DOHH2 (cell line): ENCODE results near the gene TPP1.

Experiments used
- H3F3A ChIP-seq: fragments of 200-600 bp; sonication (generic), shearing (Covaris generic); 2 replicates; pipeline ENCODE4 v1.6.0; 2016; ENCODE audit warnings: antibody characterized with exemption, mild to moderate bottlenecking; ENCODE audit not compliant: control insufficient read depth, insufficient read depth
- H3K27ac ChIP-seq: fragments of 200-600 bp; sonication (generic); 2 replicates; pipeline ENCODE4 v1.5.1; 2014; ENCODE audit warnings: low read depth, mild to moderate bottlenecking, low read length, moderate library complexity
- H3K27me3 ChIP-seq: fragments of 200-600 bp; sonication (generic); 2 replicates; pipeline ENCODE4 v1.6.1; 2014; ENCODE audit warnings: mild to moderate bottlenecking, low read length, mixed read lengths; ENCODE audit not compliant: control insufficient read depth
- H3K36me3 ChIP-seq: fragments of 200-600 bp; sonication (generic); 2 replicates; pipeline ENCODE4 v1.6.1; 2014; ENCODE audit warnings: mild to moderate bottlenecking, low read length, moderate library complexity, mixed read lengths; ENCODE audit not compliant: control insufficient read depth
- H3K4me1 ChIP-seq: fragments of 200-600 bp; sonication (generic); 2 replicates; pipeline ENCODE4 v1.6.1; 2014; ENCODE audit warnings: mild to moderate bottlenecking, low read length, mixed read lengths; ENCODE audit not compliant: control insufficient read depth
- H3K4me2 ChIP-seq: fragments of 200-600 bp; sonication (generic); 2 replicates; pipeline ENCODE4 v1.6.0; 2014; ENCODE audit warnings: mild to moderate bottlenecking, low read length, moderate library complexity
- H3K4me3 ChIP-seq: fragments of 200-600 bp; sonication (generic); 2 replicates; pipeline ENCODE4 v1.5.1; 2014; ENCODE audit warnings: mild to moderate bottlenecking, low read length, mixed read lengths
- H3K79me2 ChIP-seq: fragments of 200-600 bp; sonication (generic); 2 replicates; pipeline ENCODE4 v1.6.1; 2014; ENCODE audit warnings: mild to moderate bottlenecking, low read length, mixed read lengths; ENCODE audit not compliant: control insufficient read depth
- H3K9me2 ChIP-seq: fragments of 200-600 bp; sonication (generic); replicated peaks from 2 replicates; pipeline ENCODE4 v1.6.1; 2014; ENCODE audit warnings: mild to moderate bottlenecking, low read length, mixed read lengths; ENCODE audit not compliant: control insufficient read depth
- H3K9me3 ChIP-seq: fragments of 200-600 bp; sonication (generic); 2 replicates; pipeline ENCODE4 v1.6.1; 2014; ENCODE audit warnings: antibody characterized with exemption, low read length, mixed read lengths; ENCODE audit not compliant: control insufficient read depth, insufficient read depth
- H4K20me1 ChIP-seq: fragments of 200-600 bp; sonication (generic); 2 replicates; pipeline ENCODE4 v1.6.0; 2014; ENCODE audit warnings: low read depth, mild to moderate bottlenecking, antibody characterized with exemption, low read length, moderate library complexity; ENCODE audit not compliant: control insufficient read depth, insufficient read depth
- CTCF ChIP-seq: fragments of 200-600 bp; sonication (generic); IDR thresholded peaks from one replicate; pipeline ENCODE4 v1.5.1; 2014; ENCODE audit warnings: antibody characterized with exemption, mild to moderate bottlenecking, low read depth, low read length; ENCODE audit not compliant: poor library complexity, severe bottlenecking
- EZH2phosphoT487 ChIP-seq: fragments of 200-600 bp; sonication (generic); IDR thresholded peaks from 2 replicates; pipeline ENCODE4 v1.6.1; 2017; ENCODE audit warnings: borderline replicate concordance, mild to moderate bottlenecking, antibody characterized with exemption, low read length, moderate library complexity, mixed read lengths

TPP1 gene

GRCh38 chr11:6598555-6598954 lies 20.7 kb downstream of the TPP1 start:
- Histone ChIP-seq H3K4me2 (no peak overlapping the region), H3K27ac (no peak overlapping the region), H3K27me3 (no peaks in the 10 kb centered on the region), H3K9me2 (no peaks in the 10 kb centered on the region), H3K79me2 (peaks cover 66% of the 10 kb centered on the region), H3F3A (peaks cover 3% of the 10 kb centered on the region; the same call in 1 of the 2 replicates), H3K36me3 (peaks cover 91% of the 10 kb centered on the region), H4K20me1 (peaks cover 14% of the 10 kb centered on the region), H3K4me3 (no peak overlapping the region), H3K9me3 (no peaks in the 10 kb centered on the region), H3K4me1 (peaks cover 11% of the 10 kb centered on the region)
- TF ChIP-seq EZH2phosphoT487 (no peak), CTCF (no peak)

- Histone ChIP-seq H3K79me2 (peaks cover 44% of the 10 kb centered on the region), H4K20me1 (peaks cover 6% of the 10 kb centered on the region; the same call in 1 of the 2 replicates), H3K27me3 (no peaks in the 10 kb centered on the region), H3K9me3 (no peaks in the 10 kb centered on the region), H3K9me2 (no peaks in the 10 kb centered on the region), H3K4me3 (no peak overlapping the region), H3K4me1 (no peaks in the 10 kb centered on the region; the same call in 1 of the 2 replicates), H3F3A (peaks cover 5% of the 10 kb centered on the region; the same call in 1 of the 2 replicates), H3K27ac (no peak overlapping the region), H3K36me3 (peaks cover 93% of the 10 kb centered on the region), H3K4me2 (no peak overlapping the region)
- TF ChIP-seq CTCF (no peak), EZH2phosphoT487 (no peak)
These were observed 22.9 kb downstream of the TPP1 start for GRCh38 chr11:6596239-6596877.

GRCh38 chr11:6594142-6594768 lies 25.0 kb downstream of the TPP1 start:
- Histone ChIP-seq H3K4me3 (no peak overlapping the region), H3K4me1 (no peaks in the 10 kb centered on the region), H3K9me3 (no peaks in the 10 kb centered on the region), H3K27me3 (no peaks in the 10 kb centered on the region), H4K20me1 (peaks cover 4% of the 10 kb centered on the region; the same call in 1 of the 2 replicates), H3K79me2 (peaks cover 23% of the 10 kb centered on the region), H3K9me2 (no peaks in the 10 kb centered on the region), H3K36me3 (peaks cover 73% of the 10 kb centered on the region), H3K4me2 (no peak overlapping the region), H3K27ac (no peak overlapping the region), H3F3A (peaks cover 10% of the 10 kb centered on the region; the same call in 1 of the 2 replicates)
- TF ChIP-seq CTCF (no peak), EZH2phosphoT487 (no peak)
